SK-N-SH (cell line): ENCODE measurements around the gene NBDY. TPM values are rescaled to one million over a fixed set of nuclear protein-coding genes. Genes with fewer than 3 reads are reported as not detected.

ENCODE experiments used
- CTCF ChIA-PET: fragments of 300-600, 350-600 bp; formaldehyde crosslinking; extraction: SDS; loops from one replicate; lab custom pipeline; 2021; lab: Yijun Ruan, JAX
- POLR2A ChIA-PET: fragments of 350-600 bp; sonication (Branson Sonifier 250); formaldehyde crosslinking; extraction: SDS; loops from one replicate; lab custom pipeline; 2020; ENCODE audit warnings: antibody characterized with exemption, inconsistent platforms; lab: Yijun Ruan, JAX
- DNase-seq: peaks from one replicate; pipeline ENCODE4 v3.0.0; 2012
- H2AFZ ChIP-seq: fragments of 200-600 bp; sonication (generic); 2 replicates; pipeline ENCODE4 v1.8.1; 2016; ENCODE audit warnings: antibody characterized with exemption, mild to moderate bottlenecking, low read depth
- H3F3A ChIP-seq: fragments of 200-600 bp; sonication (generic); replicated peaks from 2 replicates; pipeline ENCODE3; 2016; ENCODE audit warnings: antibody characterized with exemption, mild to moderate bottlenecking; ENCODE audit not compliant: insufficient read depth
- H3K27ac ChIP-seq, 2 experiments: fragments of 200-500 bp in 1 of 2; fragments of 200-600 bp in 1 of 2; sonication (Bioruptor generic) in 1 of 2; sonication (generic), shearing (Covaris generic) in 1 of 2; 2 replicates each; pipeline versions ENCODE4 v1.5.1 to v1.6.1; 2014 to 2016; ENCODE audit warnings: low read depth in 2 of 2, inconsistent platforms in 1 of 2, low read length in 1 of 2, mild to moderate bottlenecking in 1 of 2, mixed read lengths in 1 of 2
- H3K27me3 ChIP-seq: fragments of 200-600 bp; sonication (generic), shearing (Covaris generic); 2 replicates; pipeline ENCODE4 v1.6.1; 2016; ENCODE audit warnings: mixed run types; ENCODE audit not compliant: insufficient read depth
- H3K36me3 ChIP-seq, 2 experiments: fragments of 200-500 bp in 1 of 2; fragments of 200-600 bp in 1 of 2; sonication (Bioruptor generic) in 1 of 2; sonication (generic) in 1 of 2; replicated peaks in 1 of 2; 2 replicates each; pipeline versions ENCODE3 to v1.5.1; 2014 to 2016; ENCODE audit warnings: low read length in 1 of 2, mild to moderate bottlenecking in 1 of 2; ENCODE audit not compliant: insufficient read depth in 2 of 2, control insufficient read depth in 1 of 2
- H3K4me1 ChIP-seq, 2 experiments: fragments of 200-500 bp in 1 of 2; fragments of 200-600 bp in 1 of 2; sonication (Bioruptor generic) in 1 of 2; sonication (generic), shearing (Covaris generic) in 1 of 2; 2 replicates each; pipeline versions ENCODE4 v1.5.1 to v1.6.1; 2014 to 2016; ENCODE audit warnings: low read depth in 1 of 2, low read length in 1 of 2, mixed run types in 1 of 2; ENCODE audit not compliant: insufficient read depth in 2 of 2, control insufficient read depth in 1 of 2
- H3K4me2 ChIP-seq: fragments of 200-600 bp; sonication (generic), shearing (Covaris generic); 2 replicates; pipeline ENCODE4 v1.6.1; 2017; ENCODE audit warnings: mixed run types
- H3K4me3 ChIP-seq, 2 experiments: fragments of 200-500 bp in 1 of 2; fragments of 200-600 bp in 1 of 2; sonication (Bioruptor generic) in 1 of 2; sonication (generic), shearing (Covaris generic) in 1 of 2; 2 replicates each; pipeline versions ENCODE4 v1.5.1 to v1.8.1; 2014 to 2016; ENCODE audit warnings: low read depth in 2 of 2, inconsistent platforms in 1 of 2, low read length in 1 of 2, mild to moderate bottlenecking in 1 of 2, mixed read lengths in 1 of 2, moderate library complexity in 1 of 2
- H3K79me2 ChIP-seq: fragments of 200-600 bp; sonication (generic); 2 replicates; pipeline ENCODE4 v1.8.1; 2017; ENCODE audit warnings: mild to moderate bottlenecking; ENCODE audit not compliant: insufficient read depth
- H3K9ac ChIP-seq: fragments of 200-600 bp; sonication (generic); 2 replicates; pipeline ENCODE4 v1.6.1; 2017; ENCODE audit warnings: mixed run types
- H3K9me2 ChIP-seq: fragments of 200-600 bp; sonication (generic); 2 replicates; pipeline ENCODE4 v1.6.1; 2017; ENCODE audit warnings: mixed run types
- H3K9me3 ChIP-seq: fragments of 200-600 bp; sonication (generic); 2 replicates; pipeline ENCODE4 v1.6.1; 2017; ENCODE audit warnings: mixed run types, mild to moderate bottlenecking, moderate library complexity
- H4K20me1 ChIP-seq: fragments of 200-600 bp; sonication (generic); 2 replicates; pipeline ENCODE4 v1.6.1; 2017; ENCODE audit warnings: mild to moderate bottlenecking, mixed run types; ENCODE audit not compliant: insufficient read depth
- EP300 ChIP-seq, 2 experiments: IDR thresholded peaks; 2 replicates each; pipeline versions ENCODE4 v1.4.0 to v1.6.1; 2012; ENCODE audit warnings: borderline replicate concordance in 1 of 2, low read depth in 1 of 2, low read length in 1 of 2
- EZH2phosphoT487 ChIP-seq: fragments of 200-600 bp; sonication (generic); IDR thresholded peaks from 2 replicates; pipeline ENCODE4 v1.6.1; 2017; ENCODE audit warnings: low read depth, mixed run types, mild to moderate bottlenecking, antibody characterized with exemption, moderate library complexity, borderline replicate concordance
- GATA2 ChIP-seq: sonication (generic); formaldehyde crosslinking; IDR thresholded peaks from 2 replicates; pipeline ENCODE4 v1.5.0; 2020; ENCODE audit warnings: mild to moderate bottlenecking, missing genetic modification reagents
- NFIC ChIP-seq: IDR thresholded peaks from 2 replicates; pipeline ENCODE4 v1.4.0; 2012; ENCODE audit warnings: borderline replicate concordance
- PBX3 ChIP-seq: IDR thresholded peaks from 2 replicates; pipeline ENCODE4; 2012
- RCOR1 ChIP-seq: fragments of 150-350 bp; IDR thresholded peaks from 2 replicates; pipeline ENCODE4 v1.6.1; 2017; ENCODE audit warnings: antibody characterized with exemption, low read length
- TAF1 ChIP-seq: IDR thresholded peaks from 2 replicates; pipeline ENCODE4 v1.6.1; 2012; ENCODE audit warnings: low read depth, mild to moderate bottlenecking, low read length, moderate library complexity, borderline replicate concordance
- TEAD4 ChIP-seq: IDR thresholded peaks from 2 replicates; pipeline ENCODE4 v1.4.0; 2012; ENCODE audit warnings: mild to moderate bottlenecking, borderline replicate concordance; ENCODE audit not compliant: insufficient read depth
- YY1 ChIP-seq: IDR thresholded peaks from 2 replicates; pipeline ENCODE4 v1.4.0; 2012; ENCODE audit warnings: low read depth, mild to moderate bottlenecking
- whole genome bisulfite sequencing: methylation state at CpG from one replicate; pipeline ENCODE4 v1.1.6; 2017; ENCODE audit warnings: low lambda C conversion rate; 5-methylcytosine and 5-hydroxymethylcytosine counted together
- polyA plus RNA-seq, 3 experiments: library from polyadenylated mRNA; depleted of rRNA; stranded (reverse); fragments of >200 nt; gene quantifications; 2 replicates each; pipeline ENCODE4 v1.2.3, GENCODE V29; 2012

NBDY gene
- polyA plus RNA-seq, 1 of the 3 experiments (the other 2 are of a cell fraction) = 68.2 TPM

GRCh38 chrX:56785442-56785841 lies 56.4 kb downstream of the NBDY start:
- Histone ChIP-seq H3K4me3 (no peak overlapping the region), H4K20me1 (no peaks in the 10 kb centered on the region), H3K9me2 (no peaks in the 10 kb centered on the region), H3K27me3 (no peaks in the 10 kb centered on the region), H2AFZ (no peak overlapping the region), H3K27ac (no peak overlapping the region), H3K4me2 (no peak overlapping the region), H3K4me1 (peaks cover 0 to 4% of the 10 kb centered on the region in 2 experiments; a peak in 1 of 4 replicates), H3K79me2 (no peaks in the 10 kb centered on the region), H3K36me3 (no peaks in the 10 kb centered on the region), H3K9ac (no peak overlapping the region), H3K9me3 (no peaks in the 10 kb centered on the region), H3F3A (no peaks in the 10 kb centered on the region)
- 93% methylated on average over 7 of the region's 7 CpGs for WGBS
- ChIA-PET POLR2A (no interaction called here), CTCF (interaction anchor here (1.4 kb wide), 1 partner anchor 9 kb away, joined by 3 read pairs; no protein-coding TSS in a partner anchor)
- TF ChIP-seq PBX3 = no peak
- no peak for TF ChIP-seq GATA2 (CRISPR knock-in tag)
- TF ChIP-seq YY1 = no peak
- TF ChIP-seq NFIC = no peak
- no peak for TF ChIP-seq RCOR1
- no peak for TF ChIP-seq TEAD4
- no peak for TF ChIP-seq EZH2phosphoT487
- no peak for DNase-seq

- Histone ChIP-seq H3K27me3 (no peaks in the 10 kb centered on the region), H4K20me1 (no peaks in the 10 kb centered on the region), H3K36me3 (no peaks in the 10 kb centered on the region), H3K4me3 (no peak overlapping the region), H2AFZ (no peak overlapping the region), H3K27ac (no peak overlapping the region), H3K79me2 (no peaks in the 10 kb centered on the region), H3K9me2 (no peaks in the 10 kb centered on the region), H3K9ac (no peak overlapping the region), H3F3A (no peaks in the 10 kb centered on the region), H3K4me1 (peaks cover 0 to 4% of the 10 kb centered on the region in 2 experiments; a peak in 1 of 4 replicates), H3K4me2 (no peak overlapping the region), H3K9me3 (no peaks in the 10 kb centered on the region)
- 82% methylated on average over 8 of the region's 9 CpGs for WGBS
- POLR2A ChIA-PET = no interaction called here
- CTCF ChIA-PET = interaction anchor here (1.3 to 1.5 kb wide), 2 partner anchors 23 to 191 kb away, joined by 3 read pairs; no protein-coding TSS in a partner anchor
- no peak for TF ChIP-seq TAF1
- no peak for TF ChIP-seq EP300 (IDR thresholded peaks at IDR 0.05; ENCODE audit: borderline replicate concordance in 1 of 2, low read depth in 1 of 2, low read length in 1 of 2)
- DNase-seq = no peak
These were observed 58.1 kb downstream of the NBDY start for GRCh38 chrX:56786889-56787733.
